ENCODE measurements around the gene KIF2A.

KIF2A gene

GRCh38 chr5:62271870-62272269, 34.1 kb upstream of the KIF2A start:
- H3K27me3 ChIP-seq (ENCODE audit: control insufficient read depth, insufficient read depth, low read length) = no peaks in the 10 kb centered on the region
- no peaks in the 10 kb centered on the region for H3K4me1 ChIP-seq (ENCODE audit: control insufficient read depth, insufficient read depth, low read length)
- H3K36me3 ChIP-seq (ENCODE audit: control insufficient read depth, insufficient read depth, low read length) = no peaks in the 10 kb centered on the region

GRCh38 chr5:62273687-62274086, 32.3 kb upstream of the KIF2A start:
- Histone ChIP-seq H3K4me3 (ENCODE audit: low read depth, low read length) (no peak overlapping the region), H3K27ac (ENCODE audit: low read depth, low read length) (no peak overlapping the region), H3K4me1 (ENCODE audit: control insufficient read depth, insufficient read depth, low read length) (no peaks in the 10 kb centered on the region), H3K27me3 (ENCODE audit: control insufficient read depth, insufficient read depth, low read length) (no peaks in the 10 kb centered on the region), H3K9ac (ENCODE audit: low read length) (no peak overlapping the region), H3K9me3 (ENCODE audit: control insufficient read depth, insufficient read depth, low read depth, low read length) (no peaks in the 10 kb centered on the region), H3K36me3 (ENCODE audit: control insufficient read depth, insufficient read depth, low read length) (no peaks in the 10 kb centered on the region)

More at GRCh38 chr5:62271870-62272269, 34.1 kb upstream of the KIF2A start:
- Histone ChIP-seq H3K9ac (ENCODE audit: low read length) (no peak overlapping the region), H3K27ac (ENCODE audit: low read depth, low read length) (no peak overlapping the region), H3K4me3 (ENCODE audit: low read depth, low read length) (no peak overlapping the region), H3K9me3 (ENCODE audit: control insufficient read depth, insufficient read depth, low read depth, low read length) (no peaks in the 10 kb centered on the region)

GRCh38 chr5:62275581-62275980, 30.4 kb upstream of the KIF2A start:
- no peaks in the 10 kb centered on the region for H3K27me3 ChIP-seq (ENCODE audit: control insufficient read depth, insufficient read depth, low read length)
- no peak overlapping the region for H3K9ac ChIP-seq (ENCODE audit: low read length)
- H3K9me3 ChIP-seq (ENCODE audit: control insufficient read depth, insufficient read depth, low read depth, low read length) = no peaks in the 10 kb centered on the region
- H3K4me3 ChIP-seq (ENCODE audit: low read depth, low read length) = no peak overlapping the region
- no peaks in the 10 kb centered on the region for H3K4me1 ChIP-seq (ENCODE audit: control insufficient read depth, insufficient read depth, low read length)
- H3K36me3 ChIP-seq (ENCODE audit: control insufficient read depth, insufficient read depth, low read length) = no peaks in the 10 kb centered on the region
- no peak overlapping the region for H3K27ac ChIP-seq (ENCODE audit: low read depth, low read length)

GRCh38 chr5:62281411-62281810, 24.6 kb upstream of the KIF2A start:
- Histone ChIP-seq H3K27ac (ENCODE audit: low read depth, low read length) (no peak overlapping the region), H3K27me3 (ENCODE audit: control insufficient read depth, insufficient read depth, low read length) (no peaks in the 10 kb centered on the region), H3K4me1 (ENCODE audit: control insufficient read depth, insufficient read depth, low read length) (no peaks in the 10 kb centered on the region), H3K9ac (ENCODE audit: low read length) (no peak overlapping the region), H3K9me3 (ENCODE audit: control insufficient read depth, insufficient read depth, low read depth, low read length) (peaks cover 7% of the 10 kb centered on the region), H3K4me3 (ENCODE audit: low read depth, low read length) (no peak overlapping the region), H3K36me3 (ENCODE audit: control insufficient read depth, insufficient read depth, low read length) (no peaks in the 10 kb centered on the region)

- H3K27ac ChIP-seq (ENCODE audit: low read depth, low read length) = no peak overlapping the region
- no peak overlapping the region for H3K4me3 ChIP-seq (ENCODE audit: low read depth, low read length)
- H3K9me3 ChIP-seq (ENCODE audit: control insufficient read depth, insufficient read depth, low read depth, low read length) = peaks cover 7% of the 10 kb centered on the region
Observed at GRCh38 chr5:62282064-62282463, 23.9 kb upstream of the KIF2A start.

GRCh38 chr5:62283005-62283404, 23.0 kb upstream of the KIF2A start:
- no peak overlapping the region for H3K9ac ChIP-seq (ENCODE audit: low read length)
- no peak overlapping the region for H3K27ac ChIP-seq (ENCODE audit: low read depth, low read length)
- peaks cover 7% of the 10 kb centered on the region for H3K9me3 ChIP-seq (ENCODE audit: control insufficient read depth, insufficient read depth, low read depth, low read length)
- no peak overlapping the region for H3K4me3 ChIP-seq (ENCODE audit: low read depth, low read length)
- H3K36me3 ChIP-seq (ENCODE audit: control insufficient read depth, insufficient read depth, low read length) = no peaks in the 10 kb centered on the region
- no peaks in the 10 kb centered on the region for H3K27me3 ChIP-seq (ENCODE audit: control insufficient read depth, insufficient read depth, low read length)
- no peaks in the 10 kb centered on the region for H3K4me1 ChIP-seq (ENCODE audit: control insufficient read depth, insufficient read depth, low read length)

More at GRCh38 chr5:62282064-62282463, 23.9 kb upstream of the KIF2A start:
- H3K9ac ChIP-seq (ENCODE audit: low read length) = no peak overlapping the region
- H3K4me1 ChIP-seq (ENCODE audit: control insufficient read depth, insufficient read depth, low read length) = no peaks in the 10 kb centered on the region
- no peaks in the 10 kb centered on the region for H3K27me3 ChIP-seq (ENCODE audit: control insufficient read depth, insufficient read depth, low read length)
- no peaks in the 10 kb centered on the region for H3K36me3 ChIP-seq (ENCODE audit: control insufficient read depth, insufficient read depth, low read length)

GRCh38 chr5:62283861-62284260, 22.1 kb upstream of the KIF2A start:
- Histone ChIP-seq H3K36me3 (ENCODE audit: control insufficient read depth, insufficient read depth, low read length) (no peaks in the 10 kb centered on the region), H3K9me3 (ENCODE audit: control insufficient read depth, insufficient read depth, low read depth, low read length) (peaks cover 7% of the 10 kb centered on the region), H3K9ac (ENCODE audit: low read length) (no peak overlapping the region), H3K27me3 (ENCODE audit: control insufficient read depth, insufficient read depth, low read length) (no peaks in the 10 kb centered on the region), H3K4me3 (ENCODE audit: low read depth, low read length) (no peak overlapping the region), H3K27ac (ENCODE audit: low read depth, low read length) (no peak overlapping the region), H3K4me1 (ENCODE audit: control insufficient read depth, insufficient read depth, low read length) (no peaks in the 10 kb centered on the region)

- Histone ChIP-seq H3K9ac (ENCODE audit: low read length) (no peak overlapping the region), H3K4me3 (ENCODE audit: low read depth, low read length) (no peak overlapping the region), H3K27ac (ENCODE audit: low read depth, low read length) (no peak overlapping the region), H3K36me3 (ENCODE audit: control insufficient read depth, insufficient read depth, low read length) (no peaks in the 10 kb centered on the region), H3K27me3 (ENCODE audit: control insufficient read depth, insufficient read depth, low read length) (no peaks in the 10 kb centered on the region), H3K9me3 (ENCODE audit: control insufficient read depth, insufficient read depth, low read depth, low read length) (peaks cover 7% of the 10 kb centered on the region), H3K4me1 (ENCODE audit: control insufficient read depth, insufficient read depth, low read length) (no peaks in the 10 kb centered on the region)
Observed at GRCh38 chr5:62284946-62285891, 20.8 kb upstream of the KIF2A start.

- no peaks in the 10 kb centered on the region for H3K4me1 ChIP-seq (ENCODE audit: control insufficient read depth, insufficient read depth, low read length)
- H3K4me3 ChIP-seq (ENCODE audit: low read depth, low read length) = no peak overlapping the region
- no peak overlapping the region for H3K9ac ChIP-seq (ENCODE audit: low read length)
- no peaks in the 10 kb centered on the region for H3K27me3 ChIP-seq (ENCODE audit: control insufficient read depth, insufficient read depth, low read length)
- peaks cover 14% of the 10 kb centered on the region for H3K9me3 ChIP-seq (ENCODE audit: control insufficient read depth, insufficient read depth, low read depth, low read length)
- no peaks in the 10 kb centered on the region for H3K36me3 ChIP-seq (ENCODE audit: control insufficient read depth, insufficient read depth, low read length)
- no peak overlapping the region for H3K27ac ChIP-seq (ENCODE audit: low read depth, low read length)
Observed at GRCh38 chr5:62286834-62287233, 19.2 kb upstream of the KIF2A start.

GRCh38 chr5:62287237-62287636, 18.8 kb upstream of the KIF2A start:
- H3K9ac ChIP-seq (ENCODE audit: low read length) = no peak overlapping the region
- H3K9me3 ChIP-seq (ENCODE audit: control insufficient read depth, insufficient read depth, low read depth, low read length) = peaks cover 14% of the 10 kb centered on the region
- H3K4me3 ChIP-seq (ENCODE audit: low read depth, low read length) = no peak overlapping the region
- no peaks in the 10 kb centered on the region for H3K27me3 ChIP-seq (ENCODE audit: control insufficient read depth, insufficient read depth, low read length)
- H3K4me1 ChIP-seq (ENCODE audit: control insufficient read depth, insufficient read depth, low read length) = no peaks in the 10 kb centered on the region
- no peaks in the 10 kb centered on the region for H3K36me3 ChIP-seq (ENCODE audit: control insufficient read depth, insufficient read depth, low read length)
- no peak overlapping the region for H3K27ac ChIP-seq (ENCODE audit: low read depth, low read length)

- no peak overlapping the region for H3K9ac ChIP-seq (ENCODE audit: low read length)
- H3K27ac ChIP-seq (ENCODE audit: low read depth, low read length) = no peak overlapping the region
- no peaks in the 10 kb centered on the region for H3K36me3 ChIP-seq (ENCODE audit: control insufficient read depth, insufficient read depth, low read length)
- peaks cover 14% of the 10 kb centered on the region for H3K9me3 ChIP-seq (ENCODE audit: control insufficient read depth, insufficient read depth, low read depth, low read length)
- H3K4me3 ChIP-seq (ENCODE audit: low read depth, low read length) = no peak overlapping the region
- no peaks in the 10 kb centered on the region for H3K27me3 ChIP-seq (ENCODE audit: control insufficient read depth, insufficient read depth, low read length)
- H3K4me1 ChIP-seq (ENCODE audit: control insufficient read depth, insufficient read depth, low read length) = no peaks in the 10 kb centered on the region
Observed at GRCh38 chr5:62288118-62288517, 17.9 kb upstream of the KIF2A start.
